Endothelial cell of umbilical vein (primary cell): ENCODE data around the gene FAM222A. TPM values are rescaled to one million over a fixed set of nuclear protein-coding genes. Genes with fewer than 3 reads are reported as not detected.

ENCODE experiments used
- BruUV-seq: library from RNA; stranded (reverse); fragments of 400-500 nt; replicated peaks from 2 replicates; lab custom pipeline; 2021; lab: Mats Ljungman, UMichigan
- CTCF ChIA-PET: fragments of 300-600, 350-600 bp; sonication (Branson Sonifier 250); formaldehyde crosslinking; loops from one replicate; lab custom pipeline; 2021; ENCODE audit warnings: antibody characterized with exemption, inconsistent platforms; lab: Charles Lee
- POLR2A ChIA-PET: fragments of 300-600, 350-600 bp; sonication (Branson Sonifier 250); formaldehyde crosslinking; loops from one replicate; lab custom pipeline; 2021; ENCODE audit warnings: antibody characterized with exemption, inconsistent platforms; lab: Charles Lee
- DNase-seq: peaks from one replicate; pipeline ENCODE4 v3.0.0-alpha.2; 2011; ENCODE audit warnings: low read depth, low spot score
- FAIRE-seq: peaks from 2 replicates; lab custom pipeline; 2011; peaks lifted over from hg19 to GRCh38; lab: Jason Lieb, UNC
- H2AFZ ChIP-seq: 2 replicates; pipeline ENCODE4 v1.6.0; 2012; ENCODE audit warnings: low read depth, low read length, control low read depth, inconsistent platforms
- H3K27ac ChIP-seq: 2 replicates; pipeline ENCODE4 v1.5.1; 2011; ENCODE audit warnings: low read depth, mild to moderate bottlenecking, control low read depth, low read length, moderate library complexity; ENCODE audit not compliant: insufficient read depth
- H3K27me3 ChIP-seq, 2 experiments: 2 replicates each; pipeline versions ENCODE4 v1.6.0 to v1.6.1; 2011; ENCODE audit warnings: low read length in 2 of 2, mixed read lengths in 1 of 2; ENCODE audit not compliant: control insufficient read depth in 2 of 2, insufficient read depth in 2 of 2
- H3K36me3 ChIP-seq, 2 experiments: 2 replicates in 1 of 2; 3 replicates in 1 of 2; pipeline ENCODE4 v1.5.1; 2011; ENCODE audit warnings: low read length in 2 of 2, mild to moderate bottlenecking in 1 of 2, moderate library complexity in 1 of 2; ENCODE audit not compliant: control insufficient read depth in 2 of 2, insufficient read depth in 2 of 2; ENCODE audit errors: extremely low read depth in 1 of 2
- H3K4me1 ChIP-seq: 3 replicates; pipeline ENCODE4 v1.5.1; 2011; ENCODE audit warnings: mild to moderate bottlenecking, low read length; ENCODE audit not compliant: control insufficient read depth, insufficient read depth; ENCODE audit errors: extremely low read depth
- H3K4me2 ChIP-seq: 2 replicates; pipeline ENCODE4 v1.6.1; 2011; ENCODE audit warnings: low read length, control low read depth, mixed read lengths; ENCODE audit not compliant: insufficient read depth
- H3K4me3 ChIP-seq, 3 experiments: fragments of 200-600 bp in 1 of 3; sonication (generic), shearing (Covaris generic) in 1 of 3; replicated peaks in 1 of 3; 2 replicates each; pipeline ENCODE4 v1.5.1; 2011 to 2016; ENCODE audit warnings: control low read depth in 3 of 3, low read length in 3 of 3, mild to moderate bottlenecking in 2 of 3, inconsistent platforms in 1 of 3, low read depth in 1 of 3, moderate library complexity in 1 of 3; ENCODE audit not compliant: insufficient read depth in 1 of 3
- H3K79me2 ChIP-seq: 2 replicates; pipeline ENCODE4 v1.6.0; 2012; ENCODE audit warnings: low read length, inconsistent platforms; ENCODE audit not compliant: control insufficient read depth, insufficient read depth
- H3K9ac ChIP-seq: replicated peaks from 2 replicates; pipeline ENCODE3; 2011; ENCODE audit warnings: low read length, control low read depth; ENCODE audit not compliant: insufficient read depth; ENCODE audit errors: extremely low read depth
- H3K9me1 ChIP-seq: replicated peaks from 3 replicates; pipeline ENCODE4 v1.6.0; 2011; ENCODE audit warnings: mild to moderate bottlenecking, low read length; ENCODE audit not compliant: control insufficient read depth, insufficient read depth; ENCODE audit errors: extremely low read depth
- H3K9me3 ChIP-seq: replicated peaks from 2 replicates; pipeline ENCODE4 v1.5.1; 2012; ENCODE audit warnings: low read length, inconsistent platforms; ENCODE audit not compliant: control insufficient read depth, insufficient read depth
- H4K20me1 ChIP-seq: replicated peaks from 2 replicates; pipeline ENCODE3; 2011; ENCODE audit warnings: mild to moderate bottlenecking, low read length; ENCODE audit not compliant: control insufficient read depth, insufficient read depth; ENCODE audit errors: extremely low read depth
- EZH2 ChIP-seq: IDR thresholded peaks from 2 replicates; pipeline ENCODE4 v1.6.1; 2012; ENCODE audit warnings: borderline replicate concordance, low read depth, mild to moderate bottlenecking, moderate library complexity, low read length, inconsistent platforms; ENCODE audit not compliant: severe bottlenecking
- GATA2 ChIP-seq: IDR thresholded peaks from 2 replicates; pipeline ENCODE4 v1.7.0; 2011; ENCODE audit warnings: low read depth, mild to moderate bottlenecking, moderate library complexity, mixed read lengths, low read length; ENCODE audit not compliant: insufficient read length, insufficient read depth
- JUN ChIP-seq: IDR thresholded peaks from 2 replicates; pipeline ENCODE4 v1.6.1; 2011; ENCODE audit warnings: borderline replicate concordance, low read depth; ENCODE audit not compliant: insufficient read length, insufficient read depth
- POLR2AphosphoS5 ChIP-seq: IDR thresholded peaks from 2 replicates; pipeline ENCODE4 v1.6.1; 2012; ENCODE audit warnings: low read depth, mild to moderate bottlenecking, control low read depth, low read length, moderate library complexity; ENCODE audit not compliant: insufficient read depth
- dilution Hi-C: fragments of 300-500 bp; cut with MboI; formaldehyde crosslinking; loops from one replicate; pipeline ENCODE4 v1.15.0; 2019; ENCODE audit warnings: low sequenced_read_pairs; ENCODE audit not compliant: extremely low pct_ligation_motif_present
- intact Hi-C: fragments of 100-400 bp; cut with micrococcal nuclease; formaldehyde crosslinking; loops from one replicate; pipeline ENCODE4 v1.10.0; 2022
- polyA plus RNA-seq, 4 experiments: library from polyadenylated mRNA; depleted of rRNA in 3 of 4; stranded (reverse) in 3 of 4; unstranded in 1 of 4; fragments of >200 nt; gene quantifications; 2 replicates each; pipeline versions ENCODE4 v1.2.1 to v1.2.3, GENCODE V29; 2011 to 2012; ENCODE audit warnings: missing spikeins in 1 of 4
- total RNA-seq: library from RNA; stranded (reverse); gene quantifications from 2 replicates; pipeline ENCODE4 v1.2.3, GENCODE V29; 2021
- TF ChIP-seq, protein P1 (sequence below), 2 donors: IDR thresholded peaks; 1 replicate in 1 of 2; 2 replicates in 1 of 2; pipeline ENCODE4 v1.5.1; 2011; ENCODE audit warnings: low read length in 2 of 2, mild to moderate bottlenecking in 2 of 2, moderate library complexity in 2 of 2, control low read depth in 1 of 2, inconsistent platforms in 1 of 2, low read depth in 1 of 2; ENCODE audit not compliant: insufficient read depth in 1 of 2; ENCODE audit errors: extremely low read depth in 1 of 2
- TF ChIP-seq, protein P2 (sequence below): IDR thresholded peaks from 2 replicates; pipeline ENCODE4 v1.6.1; 2011; ENCODE audit not compliant: insufficient read depth, insufficient read length

Gene FAM222A
- total and polyA plus RNA-seq, 2 donors (not counting 3 experiments of a cell fraction or from before 2014, with no cell fraction given) = 0.62 to 1.7 TPM

GRCh38 chr12:109718390-109718789 lies 4.8 kb downstream of the FAM222A start:
- Histone ChIP-seq H3K27ac (no peak overlapping the region), H3K79me2 (no peaks in the 10 kb centered on the region), H3K36me3 (no peaks in the 10 kb centered on the region), H3K9me3 (no peaks in the 10 kb centered on the region), H3K9me1 (no peaks in the 10 kb centered on the region), H3K4me2 (no peak overlapping the region), H3K27me3 (peaks cover 14 to 16% of the 10 kb centered on the region in 2 experiments), H3K4me3 (no peak overlapping the region), H3K9ac (no peak overlapping the region), H2AFZ (no peak overlapping the region), H3K4me1 (no peaks in the 10 kb centered on the region), H4K20me1 (no peaks in the 10 kb centered on the region)
- no TSS peak for BruUV-seq
- dilution Hi-C loops (no loop called here), intact Hi-C loops (loop anchor here (5.0 to 10.0 kb wide), 2 partner anchors 59 to 144 kb away; partner anchors contain the start of genes MMAB and MVK)
- TF ChIP-seq, protein P1, sequence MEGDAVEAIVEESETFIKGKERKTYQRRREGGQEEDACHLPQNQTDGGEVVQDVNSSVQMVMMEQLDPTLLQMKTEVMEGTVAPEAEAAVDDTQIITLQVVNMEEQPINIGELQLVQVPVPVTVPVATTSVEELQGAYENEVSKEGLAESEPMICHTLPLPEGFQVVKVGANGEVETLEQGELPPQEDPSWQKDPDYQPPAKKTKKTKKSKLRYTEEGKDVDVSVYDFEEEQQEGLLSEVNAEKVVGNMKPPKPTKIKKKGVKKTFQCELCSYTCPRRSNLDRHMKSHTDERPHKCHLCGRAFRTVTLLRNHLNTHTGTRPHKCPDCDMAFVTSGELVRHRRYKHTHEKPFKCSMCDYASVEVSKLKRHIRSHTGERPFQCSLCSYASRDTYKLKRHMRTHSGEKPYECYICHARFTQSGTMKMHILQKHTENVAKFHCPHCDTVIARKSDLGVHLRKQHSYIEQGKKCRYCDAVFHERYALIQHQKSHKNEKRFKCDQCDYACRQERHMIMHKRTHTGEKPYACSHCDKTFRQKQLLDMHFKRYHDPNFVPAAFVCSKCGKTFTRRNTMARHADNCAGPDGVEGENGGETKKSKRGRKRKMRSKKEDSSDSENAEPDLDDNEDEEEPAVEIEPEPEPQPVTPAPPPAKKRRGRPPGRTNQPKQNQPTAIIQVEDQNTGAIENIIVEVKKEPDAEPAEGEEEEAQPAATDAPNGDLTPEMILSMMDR (IDR thresholded peaks at IDR 0.05; ENCODE audit: extremely low read depth in 1 of 2, insufficient read depth in 1 of 2, low read depth in 1 of 2, low read length in 2 of 2) = no peak
- TF ChIP-seq EZH2 = peak; percentile 85
- TF ChIP-seq JUN = no peak
- no peak for TF ChIP-seq POLR2AphosphoS5
- TF ChIP-seq, protein P2, sequence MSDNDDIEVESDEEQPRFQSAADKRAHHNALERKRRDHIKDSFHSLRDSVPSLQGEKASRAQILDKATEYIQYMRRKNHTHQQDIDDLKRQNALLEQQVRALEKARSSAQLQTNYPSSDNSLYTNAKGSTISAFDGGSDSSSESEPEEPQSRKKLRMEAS = no peak
- no peak for TF ChIP-seq GATA2
- CTCF ChIA-PET = interaction anchor here (1.3 to 2.8 kb wide), 3 partner anchors 57 to 290 kb away, joined by 3 to 16 read pairs (median 5); no protein-coding TSS in a partner anchor
- POLR2A ChIA-PET = no interaction called here
- FAIRE-seq = no peak
- DNase-seq = no peak
